GM10266 (cell line): ENCODE measurements around the gene CNKSR2.

Experiments used
- DNase-seq: peaks from one replicate; pipeline ENCODE4 v3.0.0; 2012; ENCODE audit errors: extremely low spot score
- CTCF ChIP-seq: IDR thresholded peaks from 2 replicates; pipeline ENCODE4 v1.5.1; 2012; ENCODE audit warnings: mild to moderate bottlenecking, low read depth; ENCODE audit not compliant: control insufficient read depth, insufficient read depth; ENCODE audit errors: missing control alignments

Gene CNKSR2

GRCh38 chrX:21683941-21684340 is 309.7 kb downstream of the CNKSR2 start:
- TF ChIP-seq CTCF, result no peak
- DNase-seq, result no peak

GRCh38 chrX:21691512-21692018 is 317.3 kb downstream of the CNKSR2 start:
- TF ChIP-seq CTCF, result no peak
- DNase-seq, result no peak

- no peak for DNase-seq
- no peak for TF ChIP-seq CTCF
These were observed 324.1 kb downstream of the CNKSR2 start for GRCh38 chrX:21698272-21698671.

GRCh38 chrX:21699136-21699535 is 324.9 kb downstream of the CNKSR2 start:
- no peak for TF ChIP-seq CTCF
- DNase-seq, result no peak

- no peak for DNase-seq
- no peak for TF ChIP-seq CTCF
These were observed 326.1 kb downstream of the CNKSR2 start for GRCh38 chrX:21700275-21700674.

- no peak for TF ChIP-seq CTCF
- DNase-seq, result no peak
These were observed 326.7 kb downstream of the CNKSR2 start for GRCh38 chrX:21700967-21701366.

GRCh38 chrX:21702725-21703124 is 328.5 kb downstream of the CNKSR2 start:
- TF ChIP-seq CTCF, result no peak
- no peak for DNase-seq
